NCI-H2107 (cell line): ENCODE measurements around the gene KPNB1.

Experiments
- DNase-seq: peaks from one replicate; lab custom pipeline; 2025; lab: John Stamatoyannopoulos, UW

The KPNB1 gene

DNA sequence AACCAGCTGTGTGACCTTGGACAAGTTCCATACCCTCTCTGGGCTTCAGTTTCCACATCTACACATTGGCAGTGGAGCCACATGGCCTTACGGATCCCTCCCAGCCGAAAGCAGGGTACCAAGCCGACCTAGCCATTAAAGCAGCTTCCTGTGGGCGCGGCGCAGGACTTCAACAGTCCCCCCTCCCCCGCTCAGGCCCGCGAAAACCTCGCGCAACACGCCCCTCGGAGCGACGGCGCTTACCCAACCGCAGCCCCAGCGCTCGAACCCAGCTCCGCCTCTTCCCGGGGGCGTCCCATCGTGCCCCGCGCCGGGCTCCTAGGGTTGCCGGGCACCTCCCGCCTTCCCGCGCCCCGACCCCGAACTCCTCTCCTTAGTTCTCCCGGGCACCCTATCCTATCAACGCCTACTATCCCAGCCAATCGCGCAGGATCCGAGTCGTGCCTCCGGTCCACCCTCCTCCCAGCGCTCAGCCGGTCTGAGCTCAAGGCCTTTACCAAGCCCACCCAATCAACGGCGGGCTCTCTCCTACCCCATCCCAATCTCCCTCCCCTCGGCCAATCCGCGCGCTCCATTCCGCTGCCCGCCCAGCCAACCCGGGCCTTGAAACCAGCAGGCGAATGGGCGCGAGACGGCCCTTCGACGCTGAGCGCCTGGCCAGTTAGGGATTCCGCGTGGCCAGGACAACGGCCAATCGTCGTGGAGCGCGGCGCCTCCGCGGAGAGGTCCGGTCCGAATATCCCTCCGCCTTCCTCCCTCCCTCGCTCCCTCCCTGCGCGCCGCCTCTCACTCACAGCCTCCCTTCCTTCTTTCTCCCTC, at the start of gene KPNB1:
KPNB1 (plus strand) TSS at position 767 of the 819 bp plus-strand sequence. CDS start 326 bp downstream, outside the sequence.
- peak; percentile 98 for DNase-seq

- DNase-seq = no peak
Measured at GRCh38 chr17:47603830-47604597, 45.7 kb upstream of the KPNB1 start.

DNA sequence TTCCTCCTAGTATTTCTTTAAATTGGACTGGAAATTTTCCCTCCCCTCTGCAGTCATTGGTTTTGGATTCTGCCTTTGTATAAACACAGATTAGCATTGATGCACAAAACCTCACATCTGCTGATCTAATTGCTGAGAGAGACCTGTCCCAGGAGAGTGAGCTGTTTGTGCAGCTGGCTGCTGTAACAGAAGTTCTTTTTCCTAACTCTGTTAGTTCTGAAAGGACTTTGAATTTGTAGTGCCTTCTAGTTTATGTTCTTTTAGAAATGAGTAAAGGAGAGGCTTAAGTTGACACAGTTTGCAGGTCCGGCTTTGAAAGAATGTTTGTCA, 45.2 kb upstream of the KPNB1 start:
- DNase-seq = no peak

DNA sequence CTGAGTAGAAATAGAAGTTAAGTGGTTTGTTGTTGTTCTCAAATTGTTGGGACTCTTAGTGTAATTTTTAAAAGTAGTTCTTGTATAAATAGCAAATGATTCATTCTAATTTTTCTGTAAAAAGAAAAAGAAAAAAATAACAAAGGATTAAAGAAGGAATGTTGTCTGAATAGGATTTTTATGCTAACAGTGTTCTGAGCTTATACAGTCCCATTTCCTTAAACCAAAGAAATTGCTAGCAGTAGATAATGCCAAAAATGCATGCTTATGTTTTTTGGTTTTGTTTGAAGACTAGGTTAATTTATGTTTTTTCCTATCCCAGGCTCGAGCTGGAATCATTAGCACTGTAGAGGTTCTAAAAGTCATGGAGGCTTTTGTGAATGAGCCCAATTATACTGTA, 44.7 kb upstream of the KPNB1 start:
- DNase-seq = no peak

- DNase-seq = no peak
Measured at GRCh38 chr17:47607481-47607880, 42.2 kb upstream of the KPNB1 start.

- DNase-seq = no peak
Measured at GRCh38 chr17:47611372-47612350, 38.1 kb upstream of the KPNB1 start.

DNA sequence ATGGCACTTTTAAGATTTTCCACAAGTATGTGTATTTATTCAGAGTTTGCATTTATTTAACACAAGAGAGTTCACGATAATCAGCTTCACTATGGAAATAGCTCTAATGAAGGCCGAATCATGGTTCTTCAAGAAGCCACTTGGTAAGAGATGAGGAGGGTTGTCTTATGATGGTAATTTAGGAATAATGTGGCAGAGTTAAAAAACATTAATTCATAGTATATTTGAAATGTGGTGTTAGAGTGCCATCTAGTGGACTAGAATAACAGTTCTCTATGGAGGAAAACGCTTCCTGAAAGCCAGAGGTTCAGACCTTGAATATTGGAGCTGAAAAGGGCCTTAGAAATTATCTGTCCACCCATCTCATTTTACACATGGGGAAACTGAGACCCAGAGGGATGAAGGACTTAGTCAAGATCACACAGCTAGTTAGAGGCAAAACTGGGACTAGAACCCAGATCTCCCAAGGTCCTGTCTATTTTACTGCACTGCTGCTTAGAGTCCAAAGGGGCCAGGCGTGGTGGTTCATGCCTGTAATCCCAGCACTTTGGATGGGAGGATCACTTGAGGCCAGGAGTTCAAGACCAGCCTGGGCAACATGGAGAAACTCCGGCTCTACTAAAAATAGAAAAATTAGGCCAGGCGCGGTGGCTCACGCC, 33.8 kb upstream of the KPNB1 start:
- no peak for DNase-seq

GRCh38 chr17:47618410-47618809, 31.3 kb upstream of the KPNB1 start:
- no peak for DNase-seq

GRCh38 chr17:47620503-47621245, 29.0 kb upstream of the KPNB1 start:
- no peak for DNase-seq

- DNase-seq = no peak
Measured at GRCh38 chr17:47621293-47622179, 28.2 kb upstream of the KPNB1 start.

GRCh38 chr17:47622180-47622549, 27.6 kb upstream of the KPNB1 start:
- no peak for DNase-seq

GRCh38 chr17:47624727-47625068, 25.0 kb upstream of the KPNB1 start:
- DNase-seq = no peak

- DNase-seq = no peak
Measured at GRCh38 chr17:47628014-47628566, 21.6 kb upstream of the KPNB1 start.

GRCh38 chr17:47629826-47630225, 19.9 kb upstream of the KPNB1 start:
- no peak for DNase-seq

DNA sequence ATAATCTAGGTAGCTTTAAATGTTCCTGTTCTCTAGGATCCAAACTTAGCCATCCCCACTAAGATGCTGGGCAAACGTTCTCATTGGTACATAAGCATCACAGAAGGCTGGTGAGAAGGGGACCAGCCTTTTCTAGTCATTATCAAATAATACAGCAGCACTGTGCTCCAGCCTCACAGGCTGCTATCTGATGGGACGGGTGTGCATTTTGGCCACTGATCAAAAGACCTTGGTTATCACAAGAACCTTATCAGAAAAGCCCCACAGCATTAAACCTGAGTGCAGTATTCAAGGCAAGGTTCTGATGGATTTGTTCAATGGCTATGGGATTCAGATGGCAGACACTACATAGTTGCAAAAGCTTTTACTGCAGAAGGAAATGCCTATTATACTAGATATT, 19.1 kb upstream of the KPNB1 start:
- DNase-seq = no peak

- no peak for DNase-seq
Measured at GRCh38 chr17:47632991-47633390, 16.7 kb upstream of the KPNB1 start.

DNA sequence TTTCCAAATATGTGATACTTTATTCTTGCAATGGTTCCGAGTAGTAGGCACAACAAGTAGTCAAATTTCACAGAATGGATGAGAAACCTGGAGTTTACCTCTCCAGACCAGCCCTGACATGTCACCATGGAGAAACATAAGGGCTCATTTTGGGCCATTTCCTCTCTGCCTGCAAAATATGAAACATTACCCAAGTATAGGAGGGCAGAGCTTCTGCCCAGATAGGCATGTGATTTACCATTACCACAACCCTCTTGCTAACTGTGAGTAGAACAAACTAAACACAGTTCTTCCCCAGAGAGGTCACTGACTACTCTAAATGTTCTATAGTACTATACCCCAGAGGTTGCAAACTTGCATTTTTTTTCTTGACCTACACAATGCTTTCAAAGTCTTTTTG, 15.7 kb upstream of the KPNB1 start:
- no peak for DNase-seq

DNA sequence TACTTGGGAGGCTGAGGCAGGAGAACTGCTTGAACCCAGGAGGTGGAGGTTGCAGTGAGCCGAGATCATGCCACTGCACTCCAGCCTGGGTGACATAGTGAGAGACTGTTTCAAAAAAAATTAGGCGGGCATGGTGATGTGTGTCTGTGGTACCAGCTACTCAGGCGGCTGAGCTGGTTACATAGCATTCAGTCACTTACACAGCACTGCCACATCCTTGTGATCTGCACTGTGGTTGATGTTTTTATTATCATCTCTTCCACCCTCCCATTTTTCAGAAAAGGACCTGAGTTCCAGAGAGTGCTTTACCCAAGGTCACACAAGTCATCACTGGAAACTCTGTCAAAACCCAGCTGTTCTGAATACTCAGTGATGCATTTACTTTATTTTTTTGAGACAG, 14.8 kb upstream of the KPNB1 start:
- DNase-seq = no peak

DNA sequence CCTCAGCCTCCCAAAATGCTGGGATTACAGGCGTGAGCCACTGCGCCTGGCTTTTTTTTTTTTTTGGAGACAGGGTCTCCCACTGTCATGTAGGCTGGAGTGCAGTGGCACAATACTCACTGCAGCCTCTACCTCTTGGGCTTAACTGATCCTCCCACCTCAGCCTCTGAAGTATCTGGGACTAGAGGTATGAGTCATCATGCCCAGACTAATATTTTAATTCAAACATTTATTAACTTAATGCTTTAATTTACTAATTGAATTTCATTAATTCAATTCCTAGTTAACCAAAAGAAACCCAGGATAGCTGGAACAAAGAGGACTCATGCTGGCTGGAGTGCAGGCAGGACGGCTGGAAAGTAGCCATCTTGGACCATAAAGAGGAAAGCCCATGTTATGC, 14.0 kb upstream of the KPNB1 start:
- DNase-seq = no peak
